Left lung (tissue), 10 donors: ENCODE data around the gene LRMDA. TPM values are rescaled to one million over a fixed set of nuclear protein-coding genes. Genes with fewer than 3 reads are reported as not detected.

ENCODE experiments used
- ATAC-seq: fragments of 200-7000 bp; cut with Tn5 transposase; one replicate; pipeline ENCODE4 v1.9.1; 2020; ENCODE audit warnings: moderate library complexity
- DNase-seq, 4 donors: peaks; one replicate each; pipeline ENCODE4 v3.0.0-alpha.2; 2013 to 2020
- H3K27ac ChIP-seq, 2 donors: fragments of 200-600 bp; sonication (generic) in 1 of 2; one replicate each; pipeline versions ENCODE4 v1.5.0 to v1.8.0; 2020 to 2021
- H3K27me3 ChIP-seq, 2 donors: fragments of 200-600 bp; sonication (generic) in 1 of 2; one replicate each; pipeline versions ENCODE4 v1.5.0 to v1.8.0; 2020 to 2021
- H3K36me3 ChIP-seq, 2 donors: fragments of 200-600 bp; sonication (generic) in 1 of 2; one replicate each; pipeline versions ENCODE4 v1.5.0 to v1.8.0; 2020 to 2021
- H3K4me1 ChIP-seq, 2 donors: fragments of 200-600 bp; one replicate each; pipeline ENCODE4 v1.8.0; 2021
- H3K4me3 ChIP-seq, 2 donors: fragments of 200-600 bp; sonication (generic) in 1 of 2; one replicate each; pipeline versions ENCODE4 v1.5.0 to v1.8.0; 2020 to 2021; ENCODE audit warnings: mild to moderate bottlenecking in 1 of 2
- H3K9me3 ChIP-seq, 2 donors: fragments of 200-600 bp; sonication (generic) in 1 of 2; one replicate each; pipeline versions ENCODE4 v1.5.0 to v1.8.0; 2020 to 2021
- intact Hi-C, 2 donors: fragments of 100-400 bp; cut with DNase I; formaldehyde crosslinking; loops; one replicate each; pipeline versions ENCODE4 v1.11.2 to v1.14.2; 2022
- polyA plus RNA-seq, 6 donors: library from polyadenylated mRNA; unstranded; fragments of 120-200 nt; gene quantifications; one replicate each; pipeline ENCODE4 v1.2.1, GENCODE V29; 2013; ENCODE audit not compliant: insufficient read length in 6 of 6
- total RNA-seq, 2 donors: library from RNA; stranded (reverse); fragmentation: NEBNext Ultra II Directional; extraction: Animal tissue kit (Norgen Biotek cat#: 25700); gene quantifications; one replicate each; pipeline ENCODE4 v1.2.1, GENCODE V29; 2021
- TF ChIP-seq, protein P1 (sequence below), 2 donors: fragments of 200-600 bp; sonication (generic) in 1 of 2; IDR thresholded peaks; one replicate each; pipeline versions ENCODE4 v1.5.0 to v1.8.0; 2021; ENCODE audit warnings: antibody characterized with exemption in 2 of 2
- donor health status: DM: no; HTN: yes; CAD: no.
- donor health status: DM: no; HTN: no; CAD: no.

Gene LRMDA
- total and polyA plus RNA-seq, 8 donors: 13.9 to 23.6 (median 18.7) TPM

DNA sequence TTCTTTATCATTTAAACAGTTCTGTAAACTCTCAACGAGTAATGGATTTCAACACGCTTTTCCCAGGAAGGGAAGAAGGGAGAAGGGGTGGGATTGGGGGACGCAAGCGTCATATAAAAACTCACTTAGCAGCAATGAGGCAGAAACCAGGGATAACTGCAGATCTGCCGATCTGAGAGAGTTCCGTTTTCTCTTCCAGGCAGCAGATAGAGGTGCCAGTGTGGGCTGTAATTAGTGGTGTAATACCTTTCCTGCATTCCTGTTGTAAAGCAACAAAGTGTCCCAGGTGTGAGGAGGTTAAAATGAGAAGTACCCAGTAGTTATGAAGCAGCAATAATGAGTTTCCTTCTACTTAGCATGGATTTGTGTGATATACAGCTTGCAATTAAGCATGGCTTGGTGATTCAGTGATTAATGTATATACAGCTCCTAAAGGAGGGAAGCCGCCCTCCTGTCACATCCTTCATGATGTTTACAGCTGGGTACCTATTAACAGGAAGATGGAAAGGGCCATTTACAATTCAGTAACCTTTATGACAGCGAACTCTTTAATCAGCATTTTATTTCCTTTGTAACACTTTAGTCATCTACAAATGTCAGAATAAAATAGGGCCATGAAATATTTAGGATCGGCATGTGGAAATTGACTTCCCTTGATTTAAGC, 271.9 kb downstream of the LRMDA start:
- ATAC-seq (no peak), DNase-seq (no peak)
- TF ChIP-seq, protein P1, sequence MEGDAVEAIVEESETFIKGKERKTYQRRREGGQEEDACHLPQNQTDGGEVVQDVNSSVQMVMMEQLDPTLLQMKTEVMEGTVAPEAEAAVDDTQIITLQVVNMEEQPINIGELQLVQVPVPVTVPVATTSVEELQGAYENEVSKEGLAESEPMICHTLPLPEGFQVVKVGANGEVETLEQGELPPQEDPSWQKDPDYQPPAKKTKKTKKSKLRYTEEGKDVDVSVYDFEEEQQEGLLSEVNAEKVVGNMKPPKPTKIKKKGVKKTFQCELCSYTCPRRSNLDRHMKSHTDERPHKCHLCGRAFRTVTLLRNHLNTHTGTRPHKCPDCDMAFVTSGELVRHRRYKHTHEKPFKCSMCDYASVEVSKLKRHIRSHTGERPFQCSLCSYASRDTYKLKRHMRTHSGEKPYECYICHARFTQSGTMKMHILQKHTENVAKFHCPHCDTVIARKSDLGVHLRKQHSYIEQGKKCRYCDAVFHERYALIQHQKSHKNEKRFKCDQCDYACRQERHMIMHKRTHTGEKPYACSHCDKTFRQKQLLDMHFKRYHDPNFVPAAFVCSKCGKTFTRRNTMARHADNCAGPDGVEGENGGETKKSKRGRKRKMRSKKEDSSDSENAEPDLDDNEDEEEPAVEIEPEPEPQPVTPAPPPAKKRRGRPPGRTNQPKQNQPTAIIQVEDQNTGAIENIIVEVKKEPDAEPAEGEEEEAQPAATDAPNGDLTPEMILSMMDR (IDR thresholded peaks at IDR 0.05): no peak
- Histone ChIP-seq H3K4me3 (no peak overlapping the region), H3K27ac (no peak overlapping the region), H3K9me3 (no peaks in the 10 kb centered on the region), H3K4me1 (peaks cover 0 to 2% of the 10 kb centered on the region in 2 donors), H3K27me3 (no peaks in the 10 kb centered on the region), H3K36me3 (no peaks in the 10 kb centered on the region)
- intact Hi-C loops: no loop called here

DNA sequence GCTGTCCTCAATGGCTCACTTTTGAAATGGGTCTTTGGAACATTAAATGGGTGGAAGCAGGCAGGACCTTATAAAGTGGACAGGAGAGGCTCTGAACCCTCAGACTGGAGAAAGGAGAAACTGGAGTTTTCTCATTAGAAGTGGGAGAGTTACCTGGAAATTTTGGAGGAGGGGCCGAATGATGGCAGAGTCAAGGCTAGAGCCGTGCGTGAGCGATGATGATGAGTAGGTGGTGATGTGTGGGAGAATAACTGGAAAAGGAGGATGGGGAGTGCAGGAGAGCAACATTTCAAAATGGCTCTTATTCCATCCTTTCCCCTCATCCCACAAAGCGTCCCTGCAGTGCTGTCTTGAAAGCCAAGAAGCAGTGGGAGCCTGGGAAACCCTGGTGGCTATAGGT, 274.0 kb downstream of the LRMDA start:
- no peak for ATAC-seq

DNA sequence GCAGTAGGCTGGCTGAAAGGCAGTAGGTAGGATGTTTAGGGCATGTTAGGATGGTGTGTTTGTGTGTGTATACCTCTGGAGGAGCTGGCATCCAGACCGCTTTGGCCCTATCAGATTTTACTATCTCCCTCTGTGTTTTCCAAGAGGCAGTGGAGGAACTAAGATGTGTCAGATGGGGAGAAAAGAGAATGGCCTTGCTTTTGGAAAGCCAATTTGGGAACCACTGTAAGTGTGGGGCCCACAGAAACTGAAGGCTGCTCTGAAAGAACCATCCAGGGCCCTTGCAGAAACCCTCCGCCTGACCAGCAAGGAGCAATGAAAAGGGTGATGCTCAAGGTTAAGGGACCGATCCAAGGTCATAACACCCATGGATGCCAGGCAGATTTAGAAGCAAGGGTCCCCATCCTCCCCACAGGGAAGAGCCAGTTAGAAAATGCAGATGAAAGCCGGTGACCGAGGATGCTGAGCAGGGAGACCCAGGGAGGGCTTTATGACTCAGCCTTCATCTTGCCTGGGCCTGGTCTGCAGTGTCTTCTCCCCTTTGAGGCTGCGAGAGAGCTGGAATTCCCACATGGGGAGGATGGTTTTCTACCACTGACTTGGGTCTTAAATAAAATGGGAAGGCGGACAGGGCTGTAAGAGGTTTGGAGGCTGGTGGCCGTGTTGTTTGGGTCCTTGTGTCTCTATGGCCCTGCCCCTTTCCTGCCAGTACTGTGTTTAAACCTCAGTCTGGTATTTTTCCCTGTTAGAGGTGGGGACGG, 275.8 kb downstream of the LRMDA start:
- Histone ChIP-seq H3K27ac (no peak overlapping the region), H3K9me3 (no peaks in the 10 kb centered on the region), H3K27me3 (no peaks in the 10 kb centered on the region), H3K4me3 (no peak overlapping the region), H3K4me1 (peaks cover 0 to 8% of the 10 kb centered on the region in 2 donors), H3K36me3 (no peaks in the 10 kb centered on the region)
- intact Hi-C loops: no loop called here
- DNase-seq: no peak
- no peak for ATAC-seq
- TF ChIP-seq, protein P1 (IDR thresholded peaks at IDR 0.05): no peak

More for the DNA sequence above, 274.0 kb downstream of the LRMDA start:
- H3K27ac ChIP-seq: no peak overlapping the region
- peaks cover 0 to 8% of the 10 kb centered on the region in 2 donors for H3K4me1 ChIP-seq
- no peaks in the 10 kb centered on the region for H3K27me3 ChIP-seq
- no peaks in the 10 kb centered on the region for H3K9me3 ChIP-seq
- no peaks in the 10 kb centered on the region for H3K36me3 ChIP-seq
- TF ChIP-seq, protein P1 (IDR thresholded peaks at IDR 0.05): no peak
- DNase-seq: no peak
- intact Hi-C loops: no loop called here
- H3K4me3 ChIP-seq: no peak overlapping the region

DNA sequence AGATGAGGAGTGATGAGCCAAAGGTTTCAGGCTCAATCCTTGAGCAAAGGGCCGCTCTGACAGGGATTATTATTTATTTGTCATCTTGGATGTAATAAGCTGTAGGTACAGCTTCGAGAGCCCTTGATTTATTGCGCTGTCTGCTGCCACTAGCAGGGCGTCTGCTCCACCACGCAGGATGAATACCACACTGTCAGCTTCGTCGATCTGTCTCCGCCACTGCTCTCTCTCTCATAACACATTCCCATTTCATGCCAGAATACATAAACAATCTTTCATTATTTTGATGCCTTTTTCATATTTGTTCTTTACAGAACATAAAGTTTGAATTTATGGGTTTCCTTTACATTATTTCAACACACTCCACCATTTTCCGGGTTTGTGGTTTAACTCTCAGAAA, 276.6 kb downstream of the LRMDA start:
- H3K27me3 ChIP-seq: no peaks in the 10 kb centered on the region
- peaks cover 0 to 8% of the 10 kb centered on the region in 2 donors for H3K4me1 ChIP-seq
- H3K36me3 ChIP-seq: no peaks in the 10 kb centered on the region
- no peak overlapping the region for H3K4me3 ChIP-seq
- H3K27ac ChIP-seq: no peak overlapping the region
- intact Hi-C loops: no loop called here
- no peak for ATAC-seq
- TF ChIP-seq, protein P1 (IDR thresholded peaks at IDR 0.05): no peak
- H3K9me3 ChIP-seq: no peaks in the 10 kb centered on the region
- no peak for DNase-seq

DNA sequence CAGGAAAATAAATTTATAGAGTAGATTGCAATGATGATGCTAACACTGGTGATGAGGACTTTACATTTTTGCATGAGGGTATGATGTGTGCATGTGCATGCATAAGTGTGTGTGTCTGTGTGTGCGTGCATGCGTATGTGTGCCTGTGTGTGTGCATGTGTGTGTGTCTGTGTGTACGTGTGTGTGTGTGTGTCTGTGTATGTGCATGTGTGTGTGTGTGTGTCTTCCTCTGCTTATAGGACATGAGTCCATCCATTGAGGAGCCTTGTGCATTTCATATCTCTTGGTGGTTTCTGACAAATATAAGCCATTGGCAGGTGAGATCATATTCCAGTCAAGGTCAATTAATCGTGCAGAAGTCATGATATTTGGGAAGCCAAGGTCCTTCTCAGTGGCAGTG, 277.8 kb downstream of the LRMDA start:
- no peak for DNase-seq
- no peak overlapping the region for H3K27ac ChIP-seq
- ATAC-seq: no peak
- peaks cover 0 to 8% of the 10 kb centered on the region in 2 donors for H3K4me1 ChIP-seq
- no peak overlapping the region for H3K4me3 ChIP-seq
- H3K27me3 ChIP-seq: no peaks in the 10 kb centered on the region
- H3K9me3 ChIP-seq: no peaks in the 10 kb centered on the region
- TF ChIP-seq, protein P1 (IDR thresholded peaks at IDR 0.05): no peak
- no peaks in the 10 kb centered on the region for H3K36me3 ChIP-seq
- intact Hi-C loops: no loop called here
